HEK293 (cell line): ENCODE measurements around the gene AQP1.

Source experiments
- CTCF ChIA-PET: fragments of 350-600 bp; formaldehyde crosslinking; extraction: SDS; loops from one replicate; lab custom pipeline; 2021; ENCODE audit warnings: antibody characterized with exemption; lab: Yijun Ruan, JAX
- POLR2A ChIA-PET: fragments of 300-600 bp; formaldehyde crosslinking; extraction: SDS; loops from one replicate; lab custom pipeline; 2020; ENCODE audit warnings: antibody characterized with exemption, inconsistent platforms; lab: Yijun Ruan, JAX
- H3K27ac ChIP-seq: fragments of 200-500 bp; sonication (Bioruptor generic); 2 replicates; pipeline ENCODE4 v1.5.1; 2014; ENCODE audit warnings: low read depth, low read length, control low read depth, inconsistent platforms; ENCODE audit errors: extremely low read depth
- H3K36me3 ChIP-seq, 2 experiments: fragments of 200-500 bp in 1 of 2; sonication (Bioruptor generic) in 1 of 2; 1 replicate in 1 of 2; 2 replicates in 1 of 2; pipeline ENCODE4 v1.5.1; 2014 to 2017; ENCODE audit warnings: inconsistent platforms in 2 of 2, low read length in 2 of 2; ENCODE audit not compliant: control insufficient read depth in 2 of 2, insufficient read depth in 1 of 2
- H3K4me1 ChIP-seq: fragments of 200-500 bp; sonication (Bioruptor generic); 2 replicates; pipeline ENCODE4 v1.5.1; 2014; ENCODE audit warnings: mild to moderate bottlenecking, low read length, inconsistent platforms; ENCODE audit not compliant: control insufficient read depth, insufficient read depth
- H3K4me3 ChIP-seq: 2 replicates; pipeline ENCODE4 v1.5.1; 2011; ENCODE audit warnings: low read depth, mild to moderate bottlenecking, control low read depth, low read length, moderate library complexity
- H3K9me3 ChIP-seq: fragments of 200-500 bp; sonication (Bioruptor generic); 2 replicates; pipeline ENCODE4 v1.5.1; 2014; ENCODE audit warnings: low read depth, low read length, inconsistent platforms; ENCODE audit not compliant: control insufficient read depth, insufficient read depth
- FEZF1 ChIP-seq: fragments of 450-650 bp; formaldehyde crosslinking; IDR thresholded peaks from 2 replicates; pipeline ENCODE4 v1.5.1; 2016; ENCODE audit warnings: missing biosample characterization, missing genetic modification characterization
- GLIS1 ChIP-seq: fragments of 450-650 bp; formaldehyde crosslinking; IDR thresholded peaks from 2 replicates; pipeline ENCODE4 v1.5.1; 2016; ENCODE audit warnings: missing biosample characterization, missing genetic modification characterization
- KLF7 ChIP-seq: fragments of 450-650 bp; formaldehyde crosslinking; IDR thresholded peaks from 2 replicates; pipeline ENCODE4 v1.5.1; 2016; ENCODE audit warnings: missing biosample characterization, missing genetic modification characterization, borderline replicate concordance
- OSR2 ChIP-seq: fragments of 450-650 bp; formaldehyde crosslinking; IDR thresholded peaks from 2 replicates; pipeline ENCODE4 v1.5.1; 2016; ENCODE audit warnings: missing biosample characterization, missing genetic modification characterization
- PRDM6 ChIP-seq: fragments of 450-650 bp; formaldehyde crosslinking; IDR thresholded peaks from 2 replicates; pipeline ENCODE4 v1.5.1; 2017; ENCODE audit warnings: missing biosample characterization, missing genetic modification characterization
- SP3 ChIP-seq: fragments of 450-650 bp; formaldehyde crosslinking; IDR thresholded peaks from 2 replicates; pipeline ENCODE4 v1.5.1; 2016; ENCODE audit warnings: missing biosample characterization, missing genetic modification characterization
- SP7 ChIP-seq: fragments of 450-650 bp; formaldehyde crosslinking; IDR thresholded peaks from 2 replicates; pipeline ENCODE4 v1.5.1; 2016; ENCODE audit warnings: missing biosample characterization, missing genetic modification characterization
- ZBTB6 ChIP-seq: fragments of 450-650 bp; formaldehyde crosslinking; IDR thresholded peaks from 2 replicates; pipeline ENCODE4 v1.5.1; 2017; ENCODE audit warnings: missing biosample characterization, missing genetic modification characterization
- ZBTB7A ChIP-seq: fragments of 450-650 bp; formaldehyde crosslinking; IDR thresholded peaks from 2 replicates; pipeline ENCODE4 v1.5.1; 2016; ENCODE audit warnings: low read depth, missing biosample characterization, missing genetic modification characterization
- ZFP37 ChIP-seq: fragments of 450-650 bp; formaldehyde crosslinking; IDR thresholded peaks from 2 replicates; pipeline ENCODE4 v1.5.1; 2016; ENCODE audit warnings: missing biosample characterization, missing genetic modification characterization
- ZNF146 ChIP-seq: fragments of 450-650 bp; formaldehyde crosslinking; IDR thresholded peaks from 2 replicates; pipeline ENCODE4 v1.5.1; 2016; ENCODE audit warnings: missing biosample characterization, missing genetic modification characterization
- ZNF157 ChIP-seq: fragments of 450-650 bp; formaldehyde crosslinking; IDR thresholded peaks from 2 replicates; pipeline ENCODE4 v1.5.1; 2016; ENCODE audit warnings: missing biosample characterization, missing genetic modification characterization
- ZNF169 ChIP-seq: fragments of 450-650 bp; formaldehyde crosslinking; IDR thresholded peaks from 2 replicates; pipeline ENCODE4 v1.5.1; 2016; ENCODE audit warnings: missing biosample characterization, missing genetic modification characterization
- ZNF175 ChIP-seq: fragments of 450-650 bp; formaldehyde crosslinking; IDR thresholded peaks from 2 replicates; pipeline ENCODE4 v1.5.1; 2016; ENCODE audit warnings: missing biosample characterization, missing genetic modification characterization
- ZNF274 ChIP-seq, 2 experiments: fragments of 200-500 bp in 1 of 2; fragments of 450-650 bp in 1 of 2; sonication (Bioruptor generic) in 1 of 2; formaldehyde crosslinking in 1 of 2; IDR thresholded peaks; 2 replicates each; pipeline versions ENCODE4 v1.5.1 to v1.6.1; 2014 to 2016; ENCODE audit warnings: borderline replicate concordance in 1 of 2, inconsistent platforms in 1 of 2, low read length in 1 of 2, missing biosample characterization in 1 of 2, missing genetic modification characterization in 1 of 2
- ZNF416 ChIP-seq: fragments of 450-650 bp; formaldehyde crosslinking; IDR thresholded peaks from 2 replicates; pipeline ENCODE4 v1.5.1; 2016; ENCODE audit warnings: missing biosample characterization, missing genetic modification characterization
- ZNF571 ChIP-seq: fragments of 450-650 bp; formaldehyde crosslinking; IDR thresholded peaks from 2 replicates; pipeline ENCODE4 v1.5.0; 2017; ENCODE audit warnings: missing biosample characterization, missing genetic modification characterization
- ZNF610 ChIP-seq: fragments of 450-650 bp; formaldehyde crosslinking; IDR thresholded peaks from 2 replicates; pipeline ENCODE4 v1.5.1; 2016; ENCODE audit warnings: missing biosample characterization, missing genetic modification characterization, borderline replicate concordance
- ZNF837 ChIP-seq: fragments of 450-650 bp; formaldehyde crosslinking; IDR thresholded peaks from 2 replicates; pipeline ENCODE4 v1.5.1; 2016; ENCODE audit warnings: missing biosample characterization, missing genetic modification characterization
- ZSCAN18 ChIP-seq: fragments of 450-650 bp; formaldehyde crosslinking; IDR thresholded peaks from 2 replicates; pipeline ENCODE4 v1.5.1; 2016; ENCODE audit warnings: missing biosample characterization, missing genetic modification characterization
- ZSCAN5A ChIP-seq: fragments of 450-650 bp; formaldehyde crosslinking; IDR thresholded peaks from 2 replicates; pipeline ENCODE4 v1.5.1; 2016; ENCODE audit warnings: missing biosample characterization, missing genetic modification characterization
- TF ChIP-seq, protein P1 (sequence below): fragments of 450-650 bp; formaldehyde crosslinking; IDR thresholded peaks from 2 replicates; pipeline ENCODE4 v1.5.1; 2017; ENCODE audit warnings: missing biosample characterization, missing genetic modification characterization

The AQP1 gene

GRCh38 chr7:30965883-30966282 lies 54.2 kb downstream of the AQP1 start (continued):
- TF ChIP-seq ZSCAN5A (tag by site-specific recombination) = no peak
- TF ChIP-seq, protein P1, sequence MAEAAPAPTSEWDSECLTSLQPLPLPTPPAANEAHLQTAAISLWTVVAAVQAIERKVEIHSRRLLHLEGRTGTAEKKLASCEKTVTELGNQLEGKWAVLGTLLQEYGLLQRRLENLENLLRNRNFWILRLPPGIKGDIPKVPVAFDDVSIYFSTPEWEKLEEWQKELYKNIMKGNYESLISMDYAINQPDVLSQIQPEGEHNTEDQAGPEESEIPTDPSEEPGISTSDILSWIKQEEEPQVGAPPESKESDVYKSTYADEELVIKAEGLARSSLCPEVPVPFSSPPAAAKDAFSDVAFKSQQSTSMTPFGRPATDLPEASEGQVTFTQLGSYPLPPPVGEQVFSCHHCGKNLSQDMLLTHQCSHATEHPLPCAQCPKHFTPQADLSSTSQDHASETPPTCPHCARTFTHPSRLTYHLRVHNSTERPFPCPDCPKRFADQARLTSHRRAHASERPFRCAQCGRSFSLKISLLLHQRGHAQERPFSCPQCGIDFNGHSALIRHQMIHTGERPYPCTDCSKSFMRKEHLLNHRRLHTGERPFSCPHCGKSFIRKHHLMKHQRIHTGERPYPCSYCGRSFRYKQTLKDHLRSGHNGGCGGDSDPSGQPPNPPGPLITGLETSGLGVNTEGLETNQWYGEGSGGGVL (tag by site-specific recombination) = no peak

GRCh38 chr7:30968294-30968693 lies 56.6 kb downstream of the AQP1 start:
- Histone ChIP-seq H3K36me3 (no peaks in the 10 kb centered on the region), H3K4me1 (no peaks in the 10 kb centered on the region), H3K27ac (no peak overlapping the region), H3K4me3 (no peak overlapping the region), H3K9me3 (no peaks in the 10 kb centered on the region)
- POLR2A ChIA-PET = no interaction called here
- CTCF ChIA-PET = interaction anchor here (1.3 to 1.7 kb wide), 2 partner anchors 10 to 29 kb away, joined by 5 to 8 read pairs; no protein-coding TSS in a partner anchor
- TF ChIP-seq ZNF274 (IDR thresholded peaks at IDR 0.05; ENCODE audit: low read length) (no peak), ZNF274 (tag by site-specific recombination; IDR thresholded peaks at IDR 0.05; ENCODE audit: borderline replicate concordance) (no peak), ZBTB6 (no peak), FEZF1 (no peak), ZNF146 (tag by site-specific recombination) (no peak), ZSCAN18 (no peak), ZNF175 (no peak), ZNF610 (no peak), SP3 (tag by site-specific recombination) (no peak), OSR2 (tag by site-specific recombination) (no peak), ZNF571 (no peak), GLIS1 (no peak), ZNF157 (tag by site-specific recombination) (no peak), SP7 (no peak), ZFP37 (tag by site-specific recombination) (no peak), ZNF837 (tag by site-specific recombination) (no peak), ZNF416 (no peak), PRDM6 (tag by site-specific recombination) (no peak), KLF7 (tag by site-specific recombination) (no peak), ZNF169 (tag by site-specific recombination) (no peak), ZBTB7A (tag by site-specific recombination) (no peak)
